ENCODE data around the gene HSD3B7.

Gene HSD3B7

DNA sequence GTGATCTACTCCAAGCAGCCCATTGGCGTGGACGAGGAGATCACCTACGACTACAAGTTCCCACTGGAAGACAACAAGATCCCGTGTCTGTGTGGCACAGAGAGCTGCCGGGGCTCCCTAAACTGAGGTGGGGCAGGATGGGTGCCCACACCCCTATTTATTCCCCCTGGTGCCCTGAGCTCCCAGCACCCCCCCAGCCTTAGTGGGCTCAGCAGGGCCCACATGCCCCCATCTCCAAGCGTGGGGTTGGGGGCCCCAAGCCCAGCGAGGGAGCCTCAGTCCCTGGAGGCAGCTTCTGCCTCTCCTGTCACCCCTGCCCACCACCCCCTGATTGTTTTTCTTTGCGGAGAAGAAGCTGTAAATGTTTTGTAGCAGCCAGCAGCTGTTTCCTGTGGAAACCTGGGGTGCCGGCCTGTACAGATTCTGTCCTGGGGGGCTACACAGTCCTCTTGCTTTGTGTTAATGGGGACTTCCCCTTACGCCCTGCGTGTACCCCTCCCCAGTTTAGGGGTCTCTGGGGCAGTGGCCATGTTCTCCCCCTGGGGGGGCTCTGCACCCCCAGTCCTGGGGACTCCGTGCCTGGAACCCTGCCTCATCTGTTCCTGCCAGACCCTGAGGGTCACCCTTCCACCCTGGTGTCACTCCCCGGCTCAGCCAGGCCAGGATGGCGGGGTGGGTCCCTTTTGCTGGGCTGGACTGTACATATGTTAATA is 953 bp upstream of the HSD3B7 start:
- no peak for DNase-seq

DNA sequence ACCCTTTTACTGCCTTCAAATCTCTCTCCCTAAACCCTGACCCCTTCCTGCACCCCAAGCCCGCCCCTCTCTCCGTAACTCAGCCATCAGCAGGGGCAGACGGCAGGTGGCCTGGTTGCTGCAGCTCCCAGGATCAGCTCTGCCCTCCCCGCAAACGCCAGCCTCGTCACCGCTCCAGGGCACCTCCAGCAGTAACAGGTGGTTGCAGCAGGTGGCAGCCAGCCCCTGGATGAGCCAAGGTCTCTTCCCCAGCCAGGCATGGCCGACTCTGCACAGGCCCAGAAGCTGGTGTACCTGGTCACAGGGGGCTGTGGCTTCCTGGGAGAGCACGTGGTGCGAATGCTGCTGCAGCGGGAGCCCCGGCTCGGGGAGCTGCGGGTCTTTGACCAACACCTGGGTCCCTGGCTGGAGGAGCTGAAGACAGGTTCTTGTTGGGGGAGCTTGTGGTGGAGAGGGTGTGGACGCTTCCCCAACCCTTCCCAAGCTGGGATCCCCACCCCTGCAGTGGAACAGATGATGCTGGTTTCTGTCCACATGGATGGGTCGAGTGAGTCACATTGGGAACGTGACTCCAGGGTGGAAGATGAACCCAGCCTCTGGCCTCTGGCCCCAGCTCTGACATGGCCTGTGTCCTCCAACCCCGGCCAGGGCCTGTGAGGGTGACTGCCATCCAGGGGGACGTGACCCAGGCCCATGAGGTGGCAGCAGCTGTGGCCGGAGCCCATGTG is 558 bp downstream of the HSD3B7 start:
- no peak for DNase-seq

DNA sequence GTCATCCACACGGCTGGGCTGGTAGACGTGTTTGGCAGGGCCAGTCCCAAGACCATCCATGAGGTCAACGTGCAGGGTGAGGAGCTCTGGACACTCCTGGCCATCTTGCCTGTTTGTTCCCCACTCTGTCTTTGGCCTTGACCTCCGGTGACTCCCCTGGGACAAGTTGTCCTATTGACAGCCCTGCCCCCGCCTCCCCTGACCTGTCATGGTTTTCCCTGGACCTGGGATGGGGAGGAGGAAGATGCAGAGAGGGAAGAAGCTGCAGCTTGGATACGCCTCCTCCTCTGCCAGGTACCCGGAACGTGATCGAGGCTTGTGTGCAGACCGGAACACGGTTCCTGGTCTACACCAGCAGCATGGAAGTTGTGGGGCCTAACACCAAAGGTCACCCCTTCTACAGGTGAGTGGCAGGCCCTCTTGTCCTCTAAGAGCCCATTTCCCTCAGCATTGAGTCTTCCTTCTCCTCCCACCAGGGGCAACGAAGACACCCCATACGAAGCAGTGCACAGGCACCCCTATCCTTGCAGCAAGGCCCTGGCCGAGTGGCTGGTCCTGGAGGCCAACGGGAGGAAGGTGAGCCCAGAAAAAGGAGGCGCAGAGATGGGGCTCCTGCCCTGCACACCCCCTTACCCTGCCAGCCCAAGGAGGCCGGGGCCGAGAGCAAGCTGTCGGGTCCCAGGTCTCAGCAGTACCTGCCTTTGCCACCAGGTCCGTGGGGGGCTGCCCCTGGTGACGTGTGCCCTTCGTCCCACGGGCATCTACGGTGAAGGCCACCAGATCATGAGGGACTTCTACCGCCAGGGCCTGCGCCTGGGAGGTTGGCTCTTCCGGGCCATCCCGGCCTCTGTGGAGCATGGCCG is 1.4 kb downstream of the HSD3B7 start:
- no peak for DNase-seq

DNA sequence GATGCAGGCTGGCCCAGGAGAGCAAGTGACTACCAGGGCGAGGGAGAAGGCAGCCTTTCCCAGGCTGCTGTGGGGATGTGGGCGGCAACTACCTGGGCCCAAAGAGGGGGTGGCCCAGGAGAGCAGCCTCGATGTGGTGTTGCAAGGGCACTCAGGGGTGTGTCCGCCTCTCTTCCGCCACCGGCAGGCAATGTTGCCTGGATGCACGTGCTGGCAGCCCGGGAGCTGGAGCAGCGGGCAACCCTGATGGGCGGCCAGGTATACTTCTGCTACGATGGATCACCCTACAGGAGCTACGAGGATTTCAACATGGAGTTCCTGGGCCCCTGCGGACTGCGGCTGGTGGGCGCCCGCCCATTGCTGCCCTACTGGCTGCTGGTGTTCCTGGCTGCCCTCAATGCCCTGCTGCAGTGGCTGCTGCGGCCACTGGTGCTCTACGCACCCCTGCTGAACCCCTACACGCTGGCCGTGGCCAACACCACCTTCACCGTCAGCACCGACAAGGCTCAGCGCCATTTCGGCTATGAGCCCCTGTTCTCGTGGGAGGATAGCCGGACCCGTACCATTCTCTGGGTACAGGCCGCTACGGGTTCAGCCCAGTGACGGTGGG is 2.7 kb downstream of the HSD3B7 start:
- DNase-seq = no peak

DNA sequence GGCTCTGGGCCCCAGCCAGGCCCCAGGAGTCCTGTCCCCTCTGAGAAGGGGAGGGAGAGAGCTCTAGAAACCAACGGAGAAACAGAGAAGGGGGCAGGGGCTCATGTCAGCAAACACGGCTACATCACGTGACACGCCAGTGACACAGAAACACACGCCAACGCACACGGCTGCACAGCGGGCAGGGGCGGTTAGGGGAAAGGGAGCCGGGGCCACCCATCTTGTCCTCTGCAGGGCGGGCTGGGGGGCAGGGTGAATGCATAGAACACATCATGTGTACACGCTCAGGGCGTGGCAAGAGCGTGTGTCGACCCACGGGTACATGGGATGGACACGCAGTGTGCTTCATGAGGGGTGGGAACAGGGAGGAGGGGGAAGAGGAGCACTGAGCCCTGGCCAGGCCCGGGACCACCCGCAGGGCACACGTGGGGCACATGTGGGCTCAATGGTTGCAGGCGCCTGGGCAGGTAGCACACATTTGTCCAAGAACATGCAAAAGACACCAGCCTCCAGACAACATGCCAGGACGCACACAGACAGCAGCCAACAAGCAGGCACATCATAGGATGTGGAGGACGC is 4.6 kb downstream of the HSD3B7 start:
- no peak for DNase-seq

DNA sequence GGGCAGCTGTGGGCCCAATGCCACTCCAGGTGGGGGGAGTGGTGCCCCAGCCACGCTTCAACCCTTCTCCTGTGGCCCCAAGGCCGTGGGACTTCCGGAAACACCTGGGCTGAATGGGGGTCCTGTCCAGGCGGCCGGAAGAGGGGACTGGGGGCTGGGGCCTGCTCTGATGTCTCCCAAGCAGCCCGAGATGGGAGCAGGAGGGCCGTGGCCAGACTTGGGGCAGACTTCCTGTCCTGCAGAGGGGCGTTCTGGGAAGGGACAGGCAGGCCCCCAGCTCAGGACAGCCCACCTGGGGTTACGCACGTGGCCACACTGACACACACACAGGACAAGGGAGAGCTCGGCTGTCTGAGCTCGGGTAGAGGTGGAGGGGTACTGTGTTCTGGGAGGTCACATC is 5.1 kb downstream of the HSD3B7 start:
- no peak for DNase-seq

DNA sequence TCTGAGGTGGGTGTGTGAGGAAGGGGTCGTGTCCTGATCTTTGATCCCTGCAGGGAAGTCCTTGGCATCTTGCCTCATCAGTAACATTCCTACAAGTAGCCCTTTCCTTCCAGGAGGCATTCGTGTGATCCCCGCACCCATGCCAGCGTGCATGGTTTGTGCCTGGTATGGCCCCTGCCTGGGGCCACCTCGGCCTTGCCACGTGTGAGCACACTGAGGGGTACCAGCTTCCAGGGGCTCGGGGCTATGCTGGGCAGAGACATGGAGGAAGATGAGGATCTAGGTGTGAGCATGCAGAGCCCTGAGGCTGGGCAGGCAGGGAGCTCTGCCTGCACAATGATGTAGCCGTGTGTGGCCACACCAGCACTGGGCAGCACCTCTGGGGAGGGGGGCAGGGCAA is 6.0 kb downstream of the HSD3B7 start:
- DNase-seq = no peak

DNA sequence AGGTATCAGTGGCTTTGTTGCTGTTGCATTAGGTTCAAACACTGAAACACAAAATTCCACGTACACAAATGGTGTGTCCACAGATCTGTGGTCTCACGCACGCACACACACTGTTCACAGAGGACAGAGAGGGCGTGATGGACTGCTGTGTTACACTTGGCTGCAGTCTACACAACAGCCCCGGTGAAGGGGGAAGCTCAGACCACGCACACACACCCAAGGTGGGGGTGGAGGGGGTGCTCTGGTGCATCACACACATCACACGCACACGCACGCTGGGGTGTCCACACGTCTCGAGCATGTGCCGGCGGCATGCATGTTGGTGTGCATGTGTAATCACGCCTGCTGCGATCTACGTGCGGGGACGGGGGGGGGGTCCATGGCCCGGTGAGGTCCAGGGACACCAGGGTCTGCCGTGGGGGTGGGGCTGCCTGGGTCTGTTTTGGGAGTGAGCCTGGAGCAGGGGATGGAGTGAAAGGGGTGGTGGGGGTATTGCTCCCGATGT is 7.3 kb downstream of the HSD3B7 start:
- no peak for DNase-seq

DNA sequence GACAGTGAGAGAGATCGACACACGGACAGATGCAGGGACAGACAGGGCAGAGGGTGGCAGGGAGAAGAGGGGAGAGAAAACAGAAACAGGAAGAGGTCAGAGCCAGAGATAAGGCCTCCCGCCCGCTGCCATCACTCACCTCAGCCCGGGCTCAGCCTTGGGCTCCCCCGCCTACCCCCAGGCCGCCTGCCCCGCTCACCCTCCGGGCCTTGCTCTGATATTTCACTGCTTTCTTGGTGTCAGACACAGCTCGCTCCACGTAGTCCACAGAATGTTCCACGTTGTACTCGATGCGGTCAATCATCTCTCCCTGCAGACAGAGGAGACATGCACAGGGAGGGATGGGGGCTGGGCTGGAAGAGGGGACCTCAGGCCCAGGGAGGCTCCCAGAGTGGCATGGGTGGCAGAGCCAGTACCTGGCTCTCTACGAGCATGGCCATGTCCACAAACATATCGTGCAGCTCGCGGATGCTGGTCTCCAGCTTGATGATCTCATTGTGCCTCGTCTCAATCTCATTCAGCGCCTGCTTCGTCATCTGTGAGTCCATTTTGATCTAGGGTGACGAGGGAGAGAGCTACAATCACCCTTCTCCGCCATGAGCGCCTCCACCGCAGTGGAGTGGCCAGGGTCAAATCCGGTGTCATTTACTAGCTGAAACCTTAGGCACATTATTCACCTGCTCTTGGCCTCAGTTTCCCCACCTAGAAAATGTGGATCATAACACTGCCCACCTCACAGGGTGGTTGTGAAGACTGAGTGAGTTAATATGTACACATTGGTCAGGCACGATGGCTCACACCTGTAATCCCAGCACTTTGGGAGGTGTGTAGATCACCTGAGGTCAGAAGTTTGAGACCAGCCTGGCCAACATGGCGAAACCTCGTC is 8.2 kb downstream of the HSD3B7 start:
- no peak for DNase-seq

DNA sequence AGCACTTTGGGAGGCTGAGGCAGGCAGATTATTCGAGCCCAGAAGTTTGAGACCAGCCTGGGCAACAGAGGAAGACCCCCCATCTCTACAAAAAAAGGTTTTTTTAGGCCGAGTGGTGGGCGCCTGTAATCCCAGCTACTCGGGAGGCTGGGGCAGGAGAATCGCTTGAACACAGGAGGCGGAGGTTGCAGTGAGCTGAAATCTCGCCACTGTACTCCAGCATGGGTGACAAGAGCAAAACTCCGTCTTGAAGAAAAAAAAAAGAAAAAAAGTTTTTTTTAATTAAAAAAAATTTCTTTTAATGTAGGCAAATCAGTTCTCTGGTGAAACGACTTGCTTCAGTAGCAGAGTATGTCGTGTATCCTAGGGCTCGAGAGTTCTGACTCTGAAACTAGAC is 10.9 kb downstream of the HSD3B7 start:
- DNase-seq = no peak

DNA sequence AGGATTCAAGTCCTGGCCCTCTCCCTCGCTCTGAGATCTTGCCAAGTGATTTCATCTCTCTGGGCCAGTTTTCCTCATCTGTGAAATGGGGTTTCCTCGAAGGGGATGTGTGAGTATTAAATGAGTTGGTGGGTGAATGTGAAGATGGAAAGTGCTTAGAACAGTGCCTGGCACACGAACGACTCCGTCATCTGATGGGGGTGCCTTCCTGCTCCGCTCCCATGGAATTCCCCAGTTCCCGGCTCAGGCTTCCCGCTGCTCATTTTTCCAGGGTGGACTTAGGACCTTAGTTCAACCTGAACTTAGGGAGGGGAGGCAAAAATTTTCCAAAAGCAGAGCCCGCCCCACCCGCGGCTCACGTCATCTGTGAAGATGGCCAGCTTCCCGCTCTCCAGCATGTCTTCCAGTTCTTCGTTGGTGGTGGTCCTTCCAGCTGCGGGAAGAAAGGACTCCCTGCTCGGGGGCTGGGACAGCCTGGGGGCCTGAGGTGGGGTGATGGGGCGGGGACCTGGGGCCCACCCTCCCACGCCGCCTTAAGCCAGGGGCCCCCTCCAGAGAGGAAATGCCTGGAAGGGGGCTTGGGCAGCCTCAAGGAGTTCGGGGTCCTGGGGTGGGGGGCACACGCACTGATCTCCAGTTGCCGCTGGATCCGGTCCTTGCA is 11.4 kb downstream of the HSD3B7 start:
- no peak for DNase-seq

DNA sequence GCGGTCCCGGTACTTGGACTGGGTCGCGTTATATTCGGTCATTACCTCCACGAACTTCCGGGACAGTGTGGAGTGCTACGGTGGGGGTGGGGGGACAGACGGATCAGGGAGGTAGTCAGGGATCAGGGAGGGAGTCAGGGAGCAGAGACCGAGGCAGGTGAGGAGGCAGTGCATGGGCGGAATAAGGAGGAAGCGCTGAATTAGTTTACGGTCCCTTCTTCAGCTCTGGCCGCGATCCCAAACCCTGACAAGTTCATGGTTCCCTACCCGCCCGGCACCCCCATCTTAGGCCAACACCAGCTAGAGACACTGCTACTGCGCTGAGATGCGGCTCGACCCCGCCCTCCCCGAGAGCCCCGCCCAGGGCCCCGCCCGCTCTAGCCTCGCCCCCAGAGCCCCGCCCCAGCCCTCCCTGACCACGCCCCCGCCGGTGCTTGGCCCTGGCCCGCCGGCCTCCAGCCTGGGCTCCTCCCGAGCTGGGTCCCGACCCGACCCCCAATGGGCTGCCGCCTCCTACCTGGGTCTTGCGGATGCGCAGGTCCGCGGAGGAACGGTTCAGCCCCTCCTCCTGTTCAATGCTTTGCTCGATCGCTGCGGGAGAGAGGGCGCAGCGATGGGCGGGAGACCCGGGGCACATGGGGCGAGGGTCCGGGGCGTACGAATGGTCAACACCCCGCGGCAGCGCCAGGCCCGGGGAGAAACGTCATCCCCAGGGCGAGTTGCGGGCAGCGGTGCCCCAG is 12.1 kb downstream of the HSD3B7 start:
- DNase-seq = peak; percentile 66

DNA sequence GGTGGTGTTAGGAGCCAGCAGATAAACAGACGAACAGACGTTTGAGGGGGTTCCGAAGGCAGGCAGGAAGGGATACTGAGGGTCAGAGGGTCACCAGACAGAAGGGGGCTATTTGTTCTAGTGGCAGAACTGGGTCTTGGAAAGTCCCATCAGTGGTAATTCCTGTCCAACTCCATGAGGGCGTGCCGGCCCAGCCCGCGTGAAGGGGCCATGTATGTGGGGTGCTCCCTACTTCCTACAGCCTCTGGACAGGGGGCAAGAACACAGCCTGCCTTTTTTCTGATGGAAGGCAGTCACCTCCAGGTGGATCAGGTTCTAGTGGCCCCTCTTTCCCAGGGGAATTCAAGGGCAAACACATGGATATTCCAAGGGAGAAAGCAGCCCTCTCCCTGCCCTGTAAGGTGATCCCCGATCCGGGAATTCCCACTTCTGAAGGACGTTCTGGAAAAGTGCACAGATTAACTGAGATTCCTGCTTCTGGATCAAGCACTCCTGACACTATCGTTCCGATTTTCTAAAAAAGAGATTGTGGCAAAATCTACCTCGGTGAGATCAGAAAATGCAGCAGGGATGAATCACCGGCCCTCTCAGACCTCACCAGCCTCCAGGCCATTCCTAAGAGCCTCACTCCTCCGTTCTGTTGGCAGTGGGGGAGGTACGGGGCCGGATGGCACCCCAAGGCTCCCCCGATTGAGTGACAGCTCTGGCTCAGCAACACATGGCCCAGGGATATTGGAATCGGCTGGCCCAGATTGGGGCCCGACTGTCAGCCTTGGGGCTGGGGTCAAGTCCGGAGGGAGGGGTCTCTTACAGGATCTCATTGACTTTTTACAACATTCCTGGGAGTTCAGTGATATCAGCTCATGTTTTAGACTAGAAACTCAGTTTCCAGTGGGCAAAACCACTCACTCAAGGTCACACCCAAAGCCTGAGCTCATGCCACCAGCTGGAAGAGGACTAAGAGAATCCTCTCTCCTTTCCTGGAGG is 13.0 kb downstream of the HSD3B7 start:
- no peak for DNase-seq

DNA sequence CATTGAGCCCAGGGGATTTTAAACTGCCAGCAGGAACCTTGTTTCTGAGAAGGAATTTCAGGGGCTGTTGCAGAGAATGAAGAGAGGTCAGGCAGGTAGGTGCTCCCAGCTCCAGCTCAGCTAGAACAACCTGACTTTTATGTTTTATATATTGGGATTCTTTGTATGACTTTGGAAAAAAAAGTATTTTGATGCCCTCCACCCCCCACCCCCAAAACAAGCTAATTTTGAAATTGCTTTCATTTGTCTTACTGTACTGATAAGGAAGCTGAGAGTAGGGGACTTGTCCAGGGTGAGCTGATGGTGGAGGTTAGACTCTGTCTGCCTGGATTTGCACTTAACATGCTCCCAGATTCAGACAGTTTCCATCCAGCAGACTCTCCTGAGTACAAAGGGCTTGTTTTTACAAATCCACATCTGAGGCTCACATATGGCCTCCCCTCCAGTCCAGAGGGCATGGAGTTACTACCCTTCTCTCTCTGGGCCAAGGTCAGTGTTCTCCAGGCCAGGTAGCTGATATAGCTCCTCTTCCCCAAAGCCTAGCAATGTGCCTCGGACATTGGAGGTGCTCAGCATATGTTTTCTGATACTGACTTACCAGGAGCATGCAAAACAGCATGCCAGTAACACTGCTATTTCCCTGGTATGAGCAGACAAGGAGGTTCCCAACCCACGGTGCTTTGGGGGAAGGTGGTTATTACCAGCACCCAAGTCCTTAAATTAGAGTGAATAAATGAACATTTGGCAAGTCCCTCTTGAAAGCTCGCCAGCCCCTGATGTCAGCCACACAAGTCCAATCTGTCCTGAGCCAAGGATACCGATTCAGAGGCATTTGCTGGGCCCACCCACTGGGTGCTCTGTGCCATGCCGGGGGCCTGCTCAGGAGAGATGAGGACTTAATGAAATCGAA is 14.1 kb downstream of the HSD3B7 start:
- no peak for DNase-seq

DNA sequence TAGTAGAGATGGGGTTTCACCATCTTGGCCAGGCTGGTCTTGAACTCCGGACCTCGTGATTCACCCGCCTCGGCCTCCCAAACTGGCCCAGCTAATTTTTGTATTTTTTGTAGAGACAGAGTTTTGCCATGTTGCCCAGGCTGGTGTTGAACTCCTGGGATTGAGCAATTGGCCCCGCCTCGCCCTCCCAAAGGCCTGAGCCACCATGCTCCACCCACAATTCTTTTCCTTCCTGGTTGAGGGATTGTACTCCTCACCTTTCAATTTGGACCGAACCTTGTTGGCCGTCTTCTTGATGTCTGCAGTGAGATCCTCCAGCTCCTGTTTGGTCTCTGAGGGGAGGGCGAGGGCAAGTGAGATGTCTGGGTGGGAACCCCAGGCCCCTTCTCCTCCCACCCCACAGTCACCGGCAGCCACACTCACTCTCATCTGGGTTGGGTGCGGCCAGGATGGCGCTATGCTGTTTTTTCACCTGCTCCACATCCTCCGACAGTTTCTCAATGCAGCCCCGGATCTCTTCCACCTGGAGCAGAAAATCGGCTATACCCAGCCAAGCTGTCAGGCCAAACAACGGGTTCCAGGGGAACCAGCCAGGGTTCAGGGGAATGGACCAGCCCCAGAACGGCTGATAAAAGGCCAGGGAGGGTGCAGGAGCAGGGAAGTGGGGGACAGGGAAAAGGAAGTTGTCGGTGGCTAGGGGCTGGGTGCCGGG is 15.8 kb downstream of the HSD3B7 start:
- no peak for DNase-seq

DNA sequence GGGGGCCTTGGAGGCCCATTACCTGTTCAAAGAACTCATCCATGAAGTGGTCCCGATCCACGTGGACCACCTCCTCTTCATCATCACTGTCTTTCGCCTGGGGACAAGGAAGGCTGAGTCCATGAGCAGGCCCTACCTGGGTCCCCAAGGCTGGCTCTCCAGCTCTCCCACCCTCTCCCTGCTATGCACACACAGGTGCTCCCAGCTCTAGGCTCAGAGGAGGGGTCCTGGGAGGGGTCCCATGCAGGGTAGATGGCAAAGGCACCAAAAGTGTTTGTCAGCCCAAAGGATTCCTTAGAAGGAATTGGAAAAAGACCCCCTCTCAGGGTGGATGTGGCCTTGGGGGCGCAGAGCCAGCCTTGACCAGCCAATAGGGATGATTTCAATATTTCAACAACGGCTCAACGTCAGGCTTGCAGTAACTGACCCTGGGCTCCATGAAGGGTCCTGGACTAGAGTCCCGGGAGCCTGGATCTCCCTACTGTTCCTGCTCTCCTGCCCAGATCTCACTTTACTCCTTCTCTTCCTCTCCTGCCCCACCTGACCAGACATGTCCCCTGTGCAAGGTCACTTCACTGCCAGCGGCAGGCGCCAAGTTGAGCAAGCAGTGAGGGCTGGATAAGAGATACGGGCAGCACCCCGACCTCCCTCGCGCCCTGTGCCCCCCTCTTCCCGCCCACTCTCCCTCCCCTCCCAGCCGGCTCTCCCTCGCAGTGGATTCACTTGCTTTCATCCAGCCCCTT is 16.7 kb downstream of the HSD3B7 start:
- no peak for DNase-seq
